ENCODE results near the gene TPSD1. TPM values are rescaled to one million over a fixed set of nuclear protein-coding genes. Genes with fewer than 3 reads are reported as not detected.
"Not testable (repeated sequence)": the region's sequence is repeated elsewhere in the genome, so short reads cannot be mapped to it uniquely, and the experiment has no call there.

The TPSD1 gene
- total RNA-seq, 1 donor from 2014 or later, result not detected

DNA sequence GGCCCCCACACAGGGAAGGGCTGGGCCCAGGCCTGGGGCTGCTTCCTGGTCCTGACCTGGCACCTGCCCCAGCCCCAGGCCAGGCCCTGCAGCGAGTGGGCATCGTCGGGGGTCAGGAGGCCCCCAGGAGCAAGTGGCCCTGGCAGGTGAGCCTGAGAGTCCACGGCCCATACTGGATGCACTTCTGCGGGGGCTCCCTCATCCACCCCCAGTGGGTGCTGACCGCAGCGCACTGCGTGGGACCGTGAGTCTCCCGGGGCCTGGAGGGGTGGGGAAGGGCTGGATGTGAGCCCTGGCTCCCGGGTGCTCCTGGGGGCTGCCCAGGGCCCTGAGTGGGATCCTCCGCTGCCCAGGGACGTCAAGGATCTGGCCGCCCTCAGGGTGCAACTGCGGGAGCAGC lies 14.8 kb upstream of the TPSD1 start:
- H3K27ac ChIP-seq (ENCODE audit: low read depth, low read length); H3K36me3 ChIP-seq (ENCODE audit: control insufficient read depth in 3 of 3, insufficient read depth in 3 of 3, low read length in 3 of 3); H3K9me3 ChIP-seq (ENCODE audit: control insufficient read depth in 3 of 3, low read length in 3 of 3); H3K9ac ChIP-seq (ENCODE audit: low read depth in 1 of 3, low read length in 3 of 3); H3K4me1 ChIP-seq (ENCODE audit: control insufficient read depth in 3 of 3, insufficient read depth in 3 of 3, low read length in 3 of 3); H3K4me3 ChIP-seq (ENCODE audit: low read length in 3 of 3): not testable (repeated sequence)
- peaks cover 12 to 20% (median 17%) of the 10 kb centered on the region in 3 donors for H3K27me3 ChIP-seq (ENCODE audit: control insufficient read depth in 3 of 3, insufficient read depth in 3 of 3, low read length in 3 of 3)

DNA sequence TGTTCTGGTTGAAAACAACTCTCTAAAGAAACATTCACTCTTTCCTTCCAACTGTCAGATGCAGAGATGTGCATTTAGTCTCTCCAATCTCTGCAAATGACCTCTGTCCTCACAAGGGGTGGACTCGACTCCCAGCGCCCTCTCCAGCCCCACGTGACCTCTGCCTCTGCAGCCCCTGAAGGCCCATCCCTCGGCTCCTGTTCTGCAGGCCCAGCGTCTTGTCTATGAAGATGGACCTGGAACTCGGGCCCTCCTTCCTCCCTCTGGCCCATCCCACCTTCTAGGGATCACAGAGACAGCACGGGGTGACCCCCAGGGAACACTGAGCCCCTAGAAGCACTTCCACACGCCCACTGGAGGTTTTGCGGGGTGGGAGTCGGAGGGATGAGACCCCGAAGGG lies 12.5 kb upstream of the TPSD1 start:
- H3K36me3 ChIP-seq (ENCODE audit: control insufficient read depth in 3 of 3, insufficient read depth in 3 of 3, low read length in 3 of 3); H3K4me1 ChIP-seq (ENCODE audit: control insufficient read depth in 3 of 3, insufficient read depth in 3 of 3, low read length in 3 of 3); H3K27ac ChIP-seq (ENCODE audit: low read depth, low read length); H3K9me3 ChIP-seq (ENCODE audit: control insufficient read depth in 3 of 3, low read length in 3 of 3); H3K4me3 ChIP-seq (ENCODE audit: low read length in 3 of 3); H3K9ac ChIP-seq (ENCODE audit: low read depth in 1 of 3, low read length in 3 of 3): not testable (repeated sequence)
- H3K27me3 ChIP-seq (ENCODE audit: control insufficient read depth in 3 of 3, insufficient read depth in 3 of 3, low read length in 3 of 3), result peaks cover 18 to 31% (median 24%) of the 10 kb centered on the region in 3 donors

DNA sequence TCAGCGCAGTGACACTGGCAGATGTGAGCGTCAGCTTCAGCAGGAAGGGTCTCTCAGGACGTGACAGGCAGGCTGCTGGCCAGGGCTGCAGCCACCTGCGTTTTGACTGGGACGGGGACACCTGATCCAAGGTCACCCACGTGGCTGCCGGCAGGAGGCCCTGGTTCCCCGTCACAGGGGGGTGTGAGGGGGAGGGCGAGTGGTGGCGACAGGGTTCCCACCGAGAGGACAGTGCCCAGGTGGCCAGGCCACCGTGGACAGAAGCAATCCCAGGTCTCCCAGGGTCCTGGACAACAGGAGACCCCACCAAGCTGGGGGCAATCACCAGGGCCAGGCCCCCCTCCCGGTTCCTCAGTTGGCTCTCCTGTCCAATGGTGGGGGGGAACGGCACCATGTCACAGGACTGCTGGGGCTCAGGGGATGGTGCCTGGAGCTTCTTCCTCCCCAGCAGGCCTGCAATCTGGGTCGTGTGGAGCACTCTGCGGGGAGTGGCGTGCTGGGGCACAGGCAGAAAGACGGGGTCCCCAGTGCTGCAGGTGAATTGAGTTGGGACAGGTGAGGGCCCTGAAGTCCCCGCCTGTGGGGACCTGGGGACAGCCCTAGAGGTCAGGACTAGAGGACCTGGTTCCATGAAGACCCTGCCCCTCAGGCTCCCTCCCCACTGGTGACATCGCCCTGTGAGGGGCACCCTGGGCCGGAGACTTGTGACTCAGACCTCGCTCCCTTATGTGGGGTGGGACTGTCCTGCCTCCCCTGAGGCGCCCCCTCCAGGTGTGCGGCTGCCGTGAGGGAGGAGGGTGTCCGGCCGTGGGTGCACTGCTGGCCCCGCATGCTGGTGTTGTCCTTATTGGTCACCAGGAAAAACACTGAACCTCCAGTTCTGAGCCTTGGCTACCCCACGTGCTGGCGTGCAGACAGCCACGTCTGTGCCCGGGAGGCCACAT lies 11.7 kb upstream of the TPSD1 start:
- not testable (repeated sequence) for H3K4me3 ChIP-seq (ENCODE audit: low read length in 3 of 3); H3K9me3 ChIP-seq (ENCODE audit: control insufficient read depth in 3 of 3, low read length in 3 of 3); H3K36me3 ChIP-seq (ENCODE audit: control insufficient read depth in 3 of 3, insufficient read depth in 3 of 3, low read length in 3 of 3); H3K4me1 ChIP-seq (ENCODE audit: control insufficient read depth in 3 of 3, insufficient read depth in 3 of 3, low read length in 3 of 3); H3K27ac ChIP-seq (ENCODE audit: low read depth, low read length); H3K9ac ChIP-seq (ENCODE audit: low read depth in 1 of 3, low read length in 3 of 3)
- peaks cover 18 to 30% (median 21%) of the 10 kb centered on the region in 3 donors for H3K27me3 ChIP-seq (ENCODE audit: control insufficient read depth in 3 of 3, insufficient read depth in 3 of 3, low read length in 3 of 3)

DNA sequence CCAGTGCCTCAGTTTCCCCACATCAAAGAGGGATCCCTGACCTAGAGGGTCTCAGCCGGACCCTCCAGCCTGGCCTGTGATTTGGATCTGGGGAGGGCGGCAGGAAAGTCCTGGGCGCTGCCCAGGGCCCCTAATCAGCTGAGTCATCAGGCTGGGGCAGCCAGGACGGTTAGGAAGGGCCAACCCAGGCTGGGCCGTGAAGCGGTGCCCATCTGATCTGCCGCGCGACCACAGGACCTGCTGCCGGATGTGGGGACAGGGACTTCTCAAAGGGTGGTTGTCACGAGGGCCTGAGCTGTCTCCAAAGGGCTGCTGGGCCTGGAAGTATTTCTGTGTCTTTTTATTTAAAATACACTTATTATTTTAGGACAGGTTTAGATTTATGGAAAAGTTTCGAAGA lies 11.0 kb upstream of the TPSD1 start:
- H3K9ac ChIP-seq (ENCODE audit: low read depth in 1 of 3, low read length in 3 of 3), result no peak overlapping the region
- no peaks in the 10 kb centered on the region for H3K4me1 ChIP-seq (ENCODE audit: control insufficient read depth in 3 of 3, insufficient read depth in 3 of 3, low read length in 3 of 3)
- no peaks in the 10 kb centered on the region for H3K36me3 ChIP-seq (ENCODE audit: control insufficient read depth in 3 of 3, insufficient read depth in 3 of 3, low read length in 3 of 3)
- H3K27ac ChIP-seq (ENCODE audit: low read depth, low read length), result no peak overlapping the region
- no peak overlapping the region for H3K4me3 ChIP-seq (ENCODE audit: low read length in 3 of 3)
- H3K27me3 ChIP-seq (ENCODE audit: control insufficient read depth in 3 of 3, insufficient read depth in 3 of 3, low read length in 3 of 3), result peaks cover 18 to 30% (median 21%) of the 10 kb centered on the region in 3 donors
- peaks cover 0 to 2% (median 0%) of the 10 kb centered on the region in 3 donors for H3K9me3 ChIP-seq (ENCODE audit: control insufficient read depth in 3 of 3, low read length in 3 of 3)

DNA sequence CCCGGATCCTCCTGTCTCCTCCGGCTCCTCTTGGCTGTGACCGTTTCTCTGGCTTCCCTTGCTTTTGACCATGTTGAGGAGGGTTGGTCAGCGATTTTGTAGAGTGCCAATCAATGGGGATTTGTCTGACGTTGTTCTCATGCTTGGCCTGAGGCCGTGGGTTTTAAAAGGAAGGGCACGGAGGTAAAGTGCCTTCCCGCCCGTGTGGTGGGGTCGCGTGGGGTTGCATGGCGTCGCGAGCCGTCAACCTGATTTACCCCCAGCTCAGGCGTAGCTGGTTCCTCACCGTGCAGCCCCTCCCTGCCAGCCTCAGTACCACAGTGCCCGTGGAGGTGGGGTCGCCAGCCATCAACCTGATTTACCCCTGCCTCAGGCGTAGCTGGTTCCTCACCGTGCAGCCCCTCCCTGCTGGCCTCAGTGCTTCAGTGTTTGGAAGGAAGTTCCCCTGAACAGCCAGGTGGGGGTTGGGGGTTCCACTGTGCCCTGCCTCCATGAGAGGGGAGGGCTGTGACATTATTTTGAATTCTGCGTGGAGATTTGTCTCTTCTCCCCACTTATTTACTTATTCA lies 10.3 kb upstream of the TPSD1 start:
- no peak overlapping the region for H3K9ac ChIP-seq (ENCODE audit: low read depth in 1 of 3, low read length in 3 of 3)
- H3K27me3 ChIP-seq (ENCODE audit: control insufficient read depth in 3 of 3, insufficient read depth in 3 of 3, low read length in 3 of 3), result peaks cover 18 to 30% (median 21%) of the 10 kb centered on the region in 3 donors
- no peaks in the 10 kb centered on the region for H3K4me1 ChIP-seq (ENCODE audit: control insufficient read depth in 3 of 3, insufficient read depth in 3 of 3, low read length in 3 of 3)
- H3K4me3 ChIP-seq (ENCODE audit: low read length in 3 of 3), result no peak overlapping the region
- H3K9me3 ChIP-seq (ENCODE audit: control insufficient read depth in 3 of 3, low read length in 3 of 3), result peaks cover 0 to 2% (median 0%) of the 10 kb centered on the region in 3 donors
- H3K27ac ChIP-seq (ENCODE audit: low read depth, low read length), result no peak overlapping the region
- H3K36me3 ChIP-seq (ENCODE audit: control insufficient read depth in 3 of 3, insufficient read depth in 3 of 3, low read length in 3 of 3), result no peaks in the 10 kb centered on the region

DNA sequence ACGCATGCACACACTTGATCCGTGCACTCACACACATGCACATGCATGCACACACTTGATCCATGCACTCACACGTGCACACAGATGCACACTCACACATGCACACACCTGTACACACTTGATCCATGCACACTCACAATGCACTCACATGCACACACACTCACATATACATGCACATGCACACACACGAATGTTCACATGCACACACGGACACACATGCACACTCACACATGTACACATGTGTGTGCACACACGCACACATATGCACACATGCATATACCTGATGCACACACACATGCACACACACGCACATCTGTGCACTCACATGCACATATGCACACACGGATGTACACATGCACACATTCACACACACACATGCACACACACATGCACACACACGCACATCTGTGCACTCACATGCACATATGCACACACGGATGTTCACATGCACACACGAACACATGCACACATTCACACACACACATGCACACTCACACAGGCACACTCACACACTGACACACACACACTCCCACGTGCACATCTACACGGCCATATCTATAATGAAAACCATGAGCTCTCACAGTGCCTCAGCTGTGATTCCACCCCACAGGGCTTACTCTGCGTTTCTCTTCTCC lies 7.8 kb upstream of the TPSD1 start:
- not testable (repeated sequence) for H3K4me1 ChIP-seq (ENCODE audit: control insufficient read depth in 3 of 3, insufficient read depth in 3 of 3, low read length in 3 of 3); H3K27ac ChIP-seq (ENCODE audit: low read depth, low read length); H3K36me3 ChIP-seq (ENCODE audit: control insufficient read depth in 3 of 3, insufficient read depth in 3 of 3, low read length in 3 of 3); H3K4me3 ChIP-seq (ENCODE audit: low read length in 3 of 3); H3K9me3 ChIP-seq (ENCODE audit: control insufficient read depth in 3 of 3, low read length in 3 of 3); H3K9ac ChIP-seq (ENCODE audit: low read depth in 1 of 3, low read length in 3 of 3)
- H3K27me3 ChIP-seq (ENCODE audit: control insufficient read depth in 3 of 3, insufficient read depth in 3 of 3, low read length in 3 of 3), result peaks cover 18 to 30% (median 21%) of the 10 kb centered on the region in 3 donors

DNA sequence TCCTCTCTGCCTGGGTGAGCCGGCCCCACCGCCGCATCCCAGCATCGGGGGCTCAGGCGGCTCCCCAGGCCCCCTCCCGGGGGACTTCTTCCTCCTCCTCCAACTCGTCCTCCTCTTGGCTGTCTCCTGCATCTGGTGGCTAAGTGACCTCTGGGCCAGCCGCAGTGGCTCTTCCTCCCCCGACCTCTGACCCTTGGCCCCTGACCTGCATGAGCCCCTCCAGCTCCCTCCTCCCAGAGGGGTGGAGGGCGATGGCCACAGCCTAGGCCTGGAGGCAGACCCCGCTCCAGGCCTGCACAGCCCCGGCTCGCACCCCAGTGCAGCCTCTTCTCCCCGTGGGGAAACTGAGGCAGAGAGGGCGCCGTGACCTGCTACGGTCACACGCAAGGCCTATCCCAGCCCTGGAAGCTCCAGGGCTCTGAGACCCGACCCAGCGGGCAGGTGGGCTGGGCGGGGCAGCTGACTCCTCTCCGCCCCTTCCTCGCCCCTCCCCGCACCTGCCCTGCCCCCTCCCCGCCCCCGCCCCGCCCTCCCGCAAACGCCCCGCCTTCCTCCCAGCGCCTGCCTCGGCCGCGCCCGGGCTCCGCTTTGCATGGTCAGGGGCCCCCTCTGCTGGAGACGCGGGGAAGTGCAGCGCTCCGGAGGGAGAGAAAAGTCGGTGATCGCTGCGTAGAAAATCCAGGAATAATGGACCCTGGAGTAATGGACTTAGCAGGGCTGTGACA lies 6.7 kb upstream of the TPSD1 start:
- not testable (repeated sequence) for H3K4me3 ChIP-seq (ENCODE audit: low read length in 3 of 3); H3K9ac ChIP-seq (ENCODE audit: low read depth in 1 of 3, low read length in 3 of 3); H3K27ac ChIP-seq (ENCODE audit: low read depth, low read length); H3K4me1 ChIP-seq (ENCODE audit: control insufficient read depth in 3 of 3, insufficient read depth in 3 of 3, low read length in 3 of 3); H3K9me3 ChIP-seq (ENCODE audit: control insufficient read depth in 3 of 3, low read length in 3 of 3); H3K36me3 ChIP-seq (ENCODE audit: control insufficient read depth in 3 of 3, insufficient read depth in 3 of 3, low read length in 3 of 3)
- peaks cover 18 to 25% (median 21%) of the 10 kb centered on the region in 3 donors for H3K27me3 ChIP-seq (ENCODE audit: control insufficient read depth in 3 of 3, insufficient read depth in 3 of 3, low read length in 3 of 3)

DNA sequence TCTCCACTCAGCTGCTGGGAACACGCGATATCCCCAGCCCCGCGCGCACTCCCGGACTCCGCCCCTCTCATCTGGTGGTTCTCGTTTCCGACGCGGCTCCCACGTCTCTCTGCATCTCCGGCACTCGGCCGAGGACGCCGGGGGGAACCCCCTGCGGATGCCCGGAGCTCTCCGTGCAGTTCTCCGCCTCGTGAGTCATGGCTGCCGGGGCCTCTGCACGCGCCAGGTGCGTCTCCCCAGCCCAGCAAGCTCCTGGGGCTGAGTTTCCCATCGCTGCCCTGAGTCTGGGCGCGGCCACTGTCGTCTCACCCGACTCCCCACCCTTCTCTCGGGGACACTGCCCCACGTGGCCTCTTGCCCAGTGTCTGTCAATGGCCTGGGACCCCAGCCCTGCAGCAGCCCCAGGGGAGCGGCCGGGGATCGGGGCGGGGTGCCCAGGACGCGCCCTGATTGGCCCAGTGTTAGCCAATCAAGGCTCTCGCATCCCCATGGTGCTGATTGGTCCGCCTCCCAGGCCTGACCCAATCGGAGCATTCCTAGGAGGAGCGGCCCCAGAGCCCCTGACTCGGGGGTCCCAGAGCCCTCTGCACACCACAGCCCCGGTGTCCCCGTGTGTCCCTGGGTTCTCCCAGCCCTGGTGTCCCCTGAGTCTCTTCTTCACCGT lies 2.0 kb upstream of the TPSD1 start:
- H3K4me1 ChIP-seq (ENCODE audit: control insufficient read depth in 3 of 3, insufficient read depth in 3 of 3, low read length in 3 of 3); H3K9me3 ChIP-seq (ENCODE audit: control insufficient read depth in 3 of 3, low read length in 3 of 3); H3K9ac ChIP-seq (ENCODE audit: low read depth in 1 of 3, low read length in 3 of 3); H3K4me3 ChIP-seq (ENCODE audit: low read length in 3 of 3); H3K27ac ChIP-seq (ENCODE audit: low read depth, low read length); H3K36me3 ChIP-seq (ENCODE audit: control insufficient read depth in 3 of 3, insufficient read depth in 3 of 3, low read length in 3 of 3): not testable (repeated sequence)
- H3K27me3 ChIP-seq (ENCODE audit: control insufficient read depth in 3 of 3, insufficient read depth in 3 of 3, low read length in 3 of 3), result peaks cover 4 to 18% (median 12%) of the 10 kb centered on the region in 3 donors

DNA sequence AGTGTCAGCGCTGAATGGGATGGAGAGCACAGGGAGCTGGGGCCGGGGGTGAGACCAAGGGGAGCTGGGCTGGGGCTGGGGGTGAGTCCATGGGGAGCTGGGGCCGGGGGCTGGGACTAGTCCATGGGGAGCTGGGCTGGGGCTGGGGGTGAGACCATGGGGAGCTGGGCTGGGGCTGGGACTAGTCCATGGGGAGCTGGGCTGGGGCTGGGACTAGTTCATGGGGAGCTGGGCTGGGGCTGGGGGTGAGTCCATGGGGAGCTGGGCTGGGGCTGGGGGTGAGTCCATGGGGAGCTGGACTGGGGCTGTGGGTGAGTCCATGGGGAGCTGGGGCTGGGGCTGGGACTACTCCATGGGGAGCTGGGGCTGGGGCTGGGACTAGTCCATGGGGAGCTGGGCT lies 1.0 kb upstream of the TPSD1 start:
- not testable (repeated sequence) for H3K9ac ChIP-seq (ENCODE audit: low read depth in 1 of 3, low read length in 3 of 3); H3K9me3 ChIP-seq (ENCODE audit: control insufficient read depth in 3 of 3, low read length in 3 of 3); H3K36me3 ChIP-seq (ENCODE audit: control insufficient read depth in 3 of 3, insufficient read depth in 3 of 3, low read length in 3 of 3); H3K4me1 ChIP-seq (ENCODE audit: control insufficient read depth in 3 of 3, insufficient read depth in 3 of 3, low read length in 3 of 3); H3K27ac ChIP-seq (ENCODE audit: low read depth, low read length); H3K4me3 ChIP-seq (ENCODE audit: low read length in 3 of 3)
- peaks cover 14 to 28% (median 22%) of the 10 kb centered on the region in 3 donors for H3K27me3 ChIP-seq (ENCODE audit: control insufficient read depth in 3 of 3, insufficient read depth in 3 of 3, low read length in 3 of 3)
